ENCODE data around the gene CACNA1B. TPM values are rescaled to one million over a fixed set of nuclear protein-coding genes. Genes with fewer than 3 reads are reported as not detected.
"Not testable (repeated sequence)": the region's sequence is repeated elsewhere in the genome, so short reads cannot be mapped to it uniquely, and the experiment has no call there.

CACNA1B gene
- total RNA-seq, 1 experiment from 2014 or later: not detected

- DNase-seq (ENCODE audit: low spot score): not testable (repeated sequence)
Measured at GRCh38 chr9:137885121-137885520, 7.5 kb downstream of the CACNA1B start.

GRCh38 chr9:137888621-137889020 is 11.0 kb downstream of the CACNA1B start:
- DNase-seq (ENCODE audit: low spot score): not testable (repeated sequence)

GRCh38 chr9:137889966-137890365 is 12.4 kb downstream of the CACNA1B start:
- DNase-seq (ENCODE audit: low spot score): not testable (repeated sequence)

- DNase-seq (ENCODE audit: low spot score): not testable (repeated sequence)
Measured at GRCh38 chr9:137890768-137891587, 13.4 kb downstream of the CACNA1B start.

- DNase-seq (ENCODE audit: low spot score): no peak
Measured at GRCh38 chr9:137891588-137892423, 14.2 kb downstream of the CACNA1B start.

GRCh38 chr9:137892424-137893191 is 15.0 kb downstream of the CACNA1B start:
- DNase-seq (ENCODE audit: low spot score): no peak

GRCh38 chr9:137893670-137894069 is 16.1 kb downstream of the CACNA1B start:
- no peak for DNase-seq (ENCODE audit: low spot score)

GRCh38 chr9:137899551-137900360 is 22.2 kb downstream of the CACNA1B start:
- no peak for DNase-seq (ENCODE audit: low spot score)

GRCh38 chr9:137900584-137901310 is 23.2 kb downstream of the CACNA1B start:
- DNase-seq (ENCODE audit: low spot score): no peak

- no peak for DNase-seq (ENCODE audit: low spot score)
Measured at GRCh38 chr9:137902646-137903045, 25.1 kb downstream of the CACNA1B start.

GRCh38 chr9:137905740-137906139 is 28.2 kb downstream of the CACNA1B start:
- no peak for DNase-seq (ENCODE audit: low spot score)

- DNase-seq (ENCODE audit: low spot score): peak; percentile 43
Measured at GRCh38 chr9:137907776-137908175, 30.2 kb downstream of the CACNA1B start.

GRCh38 chr9:137912671-137913070 is 35.1 kb downstream of the CACNA1B start:
- DNase-seq (ENCODE audit: low spot score): no peak

- no peak for DNase-seq (ENCODE audit: low spot score)
Measured at GRCh38 chr9:137913132-137913531, 35.5 kb downstream of the CACNA1B start.

GRCh38 chr9:137913771-137914767 is 36.5 kb downstream of the CACNA1B start:
- no peak for DNase-seq (ENCODE audit: low spot score)

- no peak for DNase-seq (ENCODE audit: low spot score)
Measured at GRCh38 chr9:137916540-137916939, 39.0 kb downstream of the CACNA1B start.

- no peak for DNase-seq (ENCODE audit: low spot score)
Measured at GRCh38 chr9:137917116-137917515, 39.5 kb downstream of the CACNA1B start.

GRCh38 chr9:137917795-137918194 is 40.2 kb downstream of the CACNA1B start:
- DNase-seq (ENCODE audit: low spot score): no peak
